Stimulated activated CD4-positive, alpha-beta T cell treated with anti-CD3 and anti-CD28 coated beads, TNF-alpha, amount 100 ng/mL, for 4 hours (primary cell): ENCODE data around the gene RNF166.

Source experiments
- DNase-seq, 3 experiments: peaks; one replicate each; pipeline ENCODE4 v3.0.0-alpha.2; 2020; ENCODE audit warnings: low read depth in 3 of 3

Gene RNF166, protein sequence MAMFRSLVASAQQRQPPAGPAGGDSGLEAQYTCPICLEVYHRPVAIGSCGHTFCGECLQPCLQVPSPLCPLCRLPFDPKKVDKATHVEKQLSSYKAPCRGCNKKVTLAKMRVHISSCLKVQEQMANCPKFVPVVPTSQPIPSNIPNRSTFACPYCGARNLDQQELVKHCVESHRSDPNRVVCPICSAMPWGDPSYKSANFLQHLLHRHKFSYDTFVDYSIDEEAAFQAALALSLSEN

DNA sequence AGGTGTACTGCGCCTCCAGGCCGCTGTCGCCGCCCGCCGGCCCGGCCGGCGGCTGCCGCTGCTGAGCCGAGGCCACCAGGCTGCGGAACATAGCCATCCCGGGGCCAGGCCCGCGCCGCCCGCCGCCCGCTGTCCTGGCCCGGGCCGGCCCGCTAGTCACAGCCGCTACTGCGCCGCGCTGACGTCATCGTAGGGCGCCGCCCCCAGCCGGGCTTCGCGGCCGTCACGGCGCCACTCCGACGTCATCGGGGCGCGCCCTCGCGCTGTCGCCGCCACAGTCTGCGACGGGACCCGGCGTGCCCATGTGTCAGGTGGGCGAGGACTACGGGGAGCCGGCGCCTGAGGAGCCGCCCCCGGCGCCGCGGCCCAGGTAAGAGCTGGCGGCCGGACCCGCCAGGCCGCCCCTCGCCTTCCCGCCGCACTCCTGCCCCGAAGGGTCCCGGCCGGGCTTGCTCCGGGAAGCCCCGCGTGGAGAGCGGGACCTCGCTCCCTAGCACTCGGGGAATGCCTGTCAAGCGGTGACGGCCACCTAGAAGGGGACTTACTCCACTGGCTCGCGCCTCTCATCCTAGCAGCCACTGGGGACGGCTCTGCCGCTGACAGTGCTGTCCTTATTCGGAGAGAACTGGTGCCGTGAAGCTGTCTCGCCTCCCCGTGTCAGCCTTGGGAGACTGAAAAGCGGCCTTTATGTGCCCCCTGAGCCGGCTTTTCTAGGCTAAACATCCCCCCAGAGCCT is at the start of gene RNF166, which contains the start of gene CTU2:
RNF166 (minus strand) TSS at position 180 of the 736 bp plus-strand sequence; CDS start at position 97, 83 bp downstream.
CTU2 (plus strand) TSS at position 275 of the 736 bp plus-strand sequence; CDS start at position 303, 28 bp downstream.
- peak; percentile 84 to 91 (median 87) for DNase-seq

DNA sequence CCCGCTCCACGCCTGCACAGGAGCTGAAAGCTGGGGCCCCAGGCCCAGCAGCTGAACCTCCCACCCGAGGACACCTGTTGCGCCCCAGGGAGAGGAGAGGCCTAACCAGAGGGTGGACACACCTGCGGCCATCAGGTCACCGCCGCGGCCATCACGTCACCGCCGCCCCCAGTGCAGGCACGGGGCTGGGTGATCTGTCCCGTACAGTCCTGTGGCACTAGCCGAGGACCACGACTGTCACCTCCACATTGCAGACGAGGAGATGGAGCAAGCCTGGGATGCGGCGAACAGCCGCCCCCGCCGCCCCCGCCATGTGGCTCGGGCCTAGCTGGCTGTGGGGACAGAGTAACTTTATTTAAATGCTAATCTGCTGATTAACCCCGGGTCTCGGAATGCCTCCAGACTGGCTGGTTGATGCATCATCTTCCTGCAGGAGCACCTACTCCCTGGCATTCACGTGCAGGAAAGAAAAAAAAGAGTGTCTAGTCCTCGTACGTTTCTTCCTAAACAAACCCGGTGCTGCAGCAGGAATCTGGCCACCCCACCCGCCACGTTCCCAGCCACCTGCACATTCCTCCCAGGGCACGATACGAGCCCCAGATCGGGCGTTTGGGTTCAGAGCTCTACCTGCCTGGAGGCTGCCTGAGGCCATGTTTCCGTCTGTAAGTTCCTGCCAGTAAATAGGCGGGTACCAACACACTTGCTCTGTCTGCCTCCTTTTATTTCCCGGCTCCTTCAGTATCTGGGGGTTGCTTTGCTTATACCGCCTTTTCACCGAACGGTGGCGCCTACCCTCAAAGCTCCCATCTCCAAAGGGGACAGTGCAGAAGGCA is 48.9 kb upstream of the RNF166 start:
- no peak for DNase-seq

- DNase-seq, result no peak
Measured at GRCh38 chr16:88754109-88754911, 48.1 kb upstream of the RNF166 start.

- DNase-seq, result no peak
Measured at GRCh38 chr16:88753602-88754001, 47.4 kb upstream of the RNF166 start.

DNA sequence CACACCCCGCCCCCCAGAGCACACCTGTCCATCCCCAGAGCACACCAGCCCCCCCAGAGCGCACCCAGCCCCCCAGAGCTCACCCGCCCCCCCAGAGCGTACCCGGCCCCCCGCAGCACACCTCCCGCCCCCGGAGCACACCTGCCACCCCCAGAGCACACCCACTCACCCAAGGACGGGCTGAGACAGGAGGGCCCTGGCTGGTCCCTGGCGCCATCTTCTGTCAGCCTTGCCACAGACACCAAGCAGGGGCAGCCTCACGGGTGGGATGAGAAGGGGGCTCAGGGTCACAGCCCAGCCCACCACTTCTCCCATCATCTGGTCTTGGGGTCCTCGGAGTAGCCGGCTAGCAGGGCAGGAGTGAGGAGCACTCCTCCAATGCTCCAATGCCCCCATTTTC is 47.0 kb upstream of the RNF166 start:
- DNase-seq, result no peak

DNA sequence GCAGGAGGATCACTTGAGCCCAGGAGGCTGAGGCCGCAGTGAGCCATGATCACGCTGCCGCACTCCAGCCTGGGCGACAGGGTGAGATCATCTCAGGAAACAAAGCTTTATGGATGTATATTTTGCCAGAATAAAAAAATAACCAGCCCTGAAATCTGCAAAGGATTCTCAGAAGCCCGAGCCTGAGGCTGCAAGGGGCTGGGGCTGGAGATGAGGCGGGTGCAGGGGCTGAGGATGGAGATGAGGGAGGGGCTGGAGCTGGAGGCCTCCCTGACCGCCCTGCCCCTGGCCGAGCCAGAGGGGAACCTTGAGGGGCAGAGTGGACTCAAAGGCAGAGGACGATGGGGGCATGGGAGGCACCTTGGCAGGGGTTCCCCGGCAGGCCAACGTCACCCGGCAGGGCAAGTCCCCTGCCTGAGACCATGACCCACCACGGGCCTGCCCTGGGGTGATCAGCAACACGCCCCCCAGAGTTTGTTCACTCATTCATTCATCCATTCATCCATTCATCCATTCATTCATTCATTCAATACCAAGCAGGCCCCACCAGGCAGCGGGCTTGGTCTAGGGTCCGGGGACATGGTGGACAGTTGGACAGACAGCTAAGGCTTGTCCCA is 46.3 kb upstream of the RNF166 start:
- no peak for DNase-seq

DNA sequence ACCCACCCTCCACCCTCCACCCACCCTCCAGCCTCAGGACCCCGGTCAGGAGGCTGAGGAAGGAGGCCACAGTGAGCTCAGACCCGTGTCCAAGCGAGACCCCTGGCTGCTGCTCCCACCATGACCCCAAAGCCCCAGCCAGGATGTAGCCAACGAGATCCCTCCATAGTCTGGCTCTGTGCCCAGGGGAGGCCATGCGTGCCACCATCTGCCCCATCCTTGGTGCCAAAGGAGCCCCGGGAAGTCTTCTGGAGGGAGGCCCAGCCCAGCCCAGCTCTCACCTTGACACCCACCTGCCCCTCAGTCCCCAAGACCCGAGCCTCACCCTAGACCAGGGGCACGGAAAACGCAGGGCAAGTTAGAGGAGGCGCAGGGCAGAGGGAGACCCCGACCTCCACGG is 44.6 kb upstream of the RNF166 start:
- DNase-seq, result no peak

DNA sequence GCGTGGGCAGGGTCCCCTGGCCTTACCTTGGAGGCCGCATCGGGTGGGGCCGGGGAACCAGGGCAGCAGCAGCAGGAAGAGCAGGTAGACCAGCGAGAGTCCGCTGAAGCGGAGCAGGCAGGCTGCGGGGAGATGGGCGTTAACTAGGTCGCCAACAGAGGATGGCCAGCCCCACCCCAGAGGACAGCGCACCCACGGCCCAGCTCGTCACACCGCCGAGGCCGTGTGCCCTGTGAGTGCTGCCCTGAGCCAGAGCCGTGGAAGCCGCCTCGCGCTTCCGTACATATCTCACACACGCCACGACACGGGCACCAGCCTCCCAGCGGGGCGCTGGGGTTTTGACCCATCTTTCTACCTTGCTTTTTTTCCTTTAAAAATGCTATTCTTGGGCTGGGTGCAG is 43.1 kb upstream of the RNF166 start:
- no peak for DNase-seq

DNA sequence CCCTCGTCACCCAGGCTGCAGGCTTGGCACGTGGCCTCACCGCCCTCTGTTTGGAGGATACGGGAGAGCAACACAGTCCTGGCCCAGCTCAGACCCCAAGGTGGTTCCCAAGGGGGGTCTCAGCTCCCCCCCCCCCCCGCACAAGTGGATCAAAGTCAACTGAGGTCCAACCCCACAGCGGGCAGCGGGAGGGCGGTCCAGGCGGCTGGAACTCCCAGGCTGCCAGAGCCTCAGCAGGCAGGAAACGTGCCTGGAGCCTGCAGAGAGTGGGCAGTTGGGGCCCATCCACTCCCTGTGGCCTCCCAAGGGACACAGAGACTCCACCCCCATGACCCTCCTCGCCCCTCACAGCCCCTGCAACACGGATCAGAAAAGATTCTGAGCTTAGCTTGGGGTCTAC is 42.2 kb upstream of the RNF166 start:
- no peak for DNase-seq

GRCh38 chr16:88747588-88748301 is 41.5 kb upstream of the RNF166 start:
- DNase-seq, result no peak

DNA sequence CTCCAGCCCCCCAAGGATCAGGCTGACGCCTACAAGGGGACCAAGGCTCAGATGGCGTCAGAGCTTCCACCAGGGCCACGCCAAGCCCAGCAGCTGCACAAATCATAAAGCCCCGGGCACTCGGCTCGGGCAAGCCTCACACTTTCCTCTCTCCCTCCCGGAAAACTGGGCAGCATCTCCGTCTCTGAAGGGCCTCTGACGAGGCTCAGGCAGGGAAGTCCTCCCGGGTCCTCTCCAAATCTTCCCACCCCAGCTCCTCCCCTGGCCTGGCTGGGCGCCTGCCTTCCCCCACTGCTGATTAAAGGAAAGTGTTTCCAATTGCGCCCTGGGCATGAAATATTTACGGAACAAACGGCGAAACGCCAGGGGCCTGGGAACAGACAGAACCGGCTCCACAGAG is 40.3 kb upstream of the RNF166 start:
- DNase-seq, result no peak

GRCh38 chr16:88744577-88745521 is 38.6 kb upstream of the RNF166 start:
- no peak for DNase-seq

- peak; percentile 57 to 69 (median 67) for DNase-seq
Measured at GRCh38 chr16:88743693-88744576, 37.7 kb upstream of the RNF166 start.

DNA sequence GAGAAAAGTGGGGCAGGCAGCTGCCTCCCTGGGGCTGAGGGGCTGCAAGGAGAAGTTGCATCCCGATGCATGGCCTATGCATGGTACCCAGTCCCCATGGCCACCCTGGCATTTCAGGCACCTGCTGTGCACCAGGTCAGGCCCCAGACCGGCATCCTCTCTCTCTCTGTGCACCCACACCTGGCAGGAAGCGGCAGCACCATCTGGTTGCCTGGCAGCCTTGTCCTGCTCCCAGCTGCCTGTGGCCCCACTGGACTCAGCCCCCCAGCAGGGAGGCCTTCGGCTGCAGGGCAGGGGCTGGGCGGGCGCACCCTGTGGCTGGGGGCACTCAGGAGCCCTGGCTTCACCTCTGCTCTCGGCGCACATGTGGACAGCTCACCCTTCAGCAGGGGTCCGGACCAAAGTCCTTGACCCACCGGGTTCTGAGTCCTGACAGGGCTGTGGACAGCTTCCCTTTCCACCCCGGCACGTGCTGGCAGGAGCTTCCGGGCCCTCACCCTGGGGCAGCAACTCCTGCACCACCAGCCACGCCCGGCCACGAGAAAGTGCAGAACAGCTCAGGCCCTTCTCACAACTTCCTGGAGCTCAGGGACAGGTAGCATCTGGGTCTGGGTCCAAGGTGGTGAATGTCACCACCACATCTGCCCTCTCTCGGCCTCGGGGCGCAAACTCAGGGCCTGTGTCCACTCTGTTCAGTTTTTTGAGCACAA is 36.8 kb upstream of the RNF166 start:
- DNase-seq, result no peak

DNA sequence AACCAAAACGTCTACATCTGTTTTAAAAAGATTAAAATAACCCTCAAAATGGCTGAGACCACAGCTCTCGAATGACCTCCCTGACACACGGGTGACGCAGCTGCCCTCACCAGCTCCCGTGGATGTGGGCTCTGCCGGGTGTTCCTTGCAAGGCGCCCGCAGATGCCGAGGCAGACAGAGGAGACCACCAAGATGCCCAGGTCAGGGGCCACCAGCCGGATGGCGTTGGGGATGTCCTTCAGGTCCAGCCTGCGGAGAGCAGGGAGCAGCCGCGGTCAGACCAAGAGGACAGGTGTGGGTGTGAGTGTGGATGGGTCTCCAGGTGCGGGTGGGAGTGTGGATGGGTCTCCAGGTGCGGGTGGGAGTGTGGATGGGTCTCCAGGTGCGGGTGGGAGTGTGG is 35.2 kb upstream of the RNF166 start:
- no peak for DNase-seq

DNA sequence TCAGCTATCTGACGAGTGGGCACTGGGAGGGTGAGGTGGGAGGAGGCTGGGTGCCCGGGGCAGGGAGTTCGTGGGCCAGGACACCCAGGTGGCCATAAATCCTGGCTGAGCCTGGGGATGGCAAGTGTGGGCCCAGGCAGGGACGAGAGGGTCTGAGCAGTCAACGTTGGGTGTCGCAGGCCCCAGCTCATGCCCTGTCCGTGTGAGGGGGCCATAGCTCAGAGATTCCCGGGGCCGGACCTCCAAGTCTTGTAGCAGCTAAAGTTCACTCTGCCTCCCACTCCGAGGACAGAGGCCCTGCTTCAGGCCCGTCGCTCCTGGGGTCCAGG is 34.5 kb upstream of the RNF166 start:
- DNase-seq, result no peak

GRCh38 chr16:88739977-88740726 is 33.9 kb upstream of the RNF166 start:
- no peak for DNase-seq
